GM12892 (cell line): ENCODE data around the gene KMT2B.
A peak's percentile ranks its signal among the peaks of the same experiment; 100 is the strongest.

ENCODE experiments used
- POLR2A ChIP-seq: IDR thresholded peaks from 2 replicates; pipeline ENCODE4 v1.6.1; 2011; ENCODE audit warnings: low read depth, low read length, control low read depth
- POLR2AphosphoS5 ChIP-seq: IDR thresholded peaks from 2 replicates; pipeline ENCODE4 v1.6.1; 2011; ENCODE audit warnings: low read depth, low read length, control low read depth

DNA sequence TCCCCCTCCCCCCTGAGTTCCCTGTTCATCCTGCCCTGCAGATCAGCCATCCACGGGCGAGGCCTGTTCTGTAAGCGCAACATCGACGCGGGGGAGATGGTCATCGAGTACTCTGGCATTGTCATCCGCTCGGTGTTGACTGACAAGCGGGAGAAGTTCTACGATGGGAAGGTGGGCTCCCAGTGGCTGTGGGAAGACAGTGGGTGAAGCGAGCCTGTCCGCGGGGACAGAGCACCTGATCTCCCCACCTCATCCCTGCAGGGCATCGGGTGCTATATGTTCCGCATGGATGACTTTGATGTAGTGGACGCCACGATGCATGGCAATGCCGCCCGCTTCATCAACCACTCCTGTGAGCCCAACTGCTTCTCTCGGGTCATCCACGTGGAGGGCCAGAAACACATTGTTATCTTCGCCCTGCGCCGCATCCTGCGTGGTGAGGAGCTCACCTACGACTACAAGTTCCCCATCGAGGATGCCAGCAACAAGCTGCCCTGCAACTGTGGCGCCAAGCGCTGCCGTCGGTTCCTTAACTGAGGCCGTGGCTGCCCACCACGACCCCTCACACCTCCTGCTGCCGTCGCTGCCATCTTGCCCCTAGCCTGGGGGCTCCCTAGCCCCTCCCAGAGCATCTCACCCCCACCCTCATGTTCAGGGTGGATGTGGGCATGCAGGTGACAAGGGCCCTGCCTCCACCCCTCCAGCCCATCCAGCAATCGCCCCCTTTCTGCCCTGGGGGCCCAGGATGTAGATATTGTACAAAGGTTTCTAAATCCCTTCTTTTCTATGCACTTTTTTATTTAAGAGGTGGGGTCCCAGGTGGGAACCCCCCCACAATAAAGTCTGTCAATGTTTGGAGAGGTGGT, 20.5 kb downstream of the KMT2B start:
- TF ChIP-seq POLR2A: peak; percentile 38; the same call in 1 of the 2 replicates
- TF ChIP-seq POLR2AphosphoS5: peak; percentile 47
